SK-N-SH (cell line): ENCODE measurements around the gene CXCL10. TPM values are rescaled to one million over a fixed set of nuclear protein-coding genes. Genes with fewer than 3 reads are reported as not detected.

Experiments
- CTCF ChIA-PET: fragments of 300-600, 350-600 bp; formaldehyde crosslinking; extraction: SDS; loops from one replicate; lab custom pipeline; 2021; lab: Yijun Ruan, JAX
- POLR2A ChIA-PET: fragments of 350-600 bp; sonication (Branson Sonifier 250); formaldehyde crosslinking; extraction: SDS; loops from one replicate; lab custom pipeline; 2020; ENCODE audit warnings: antibody characterized with exemption, inconsistent platforms; lab: Yijun Ruan, JAX
- DNase-seq: peaks from one replicate; pipeline ENCODE4 v3.0.0; 2012
- H2AFZ ChIP-seq: fragments of 200-600 bp; sonication (generic); 2 replicates; pipeline ENCODE4 v1.8.1; 2016; ENCODE audit warnings: antibody characterized with exemption, mild to moderate bottlenecking, low read depth
- H3F3A ChIP-seq: fragments of 200-600 bp; sonication (generic); replicated peaks from 2 replicates; pipeline ENCODE3; 2016; ENCODE audit warnings: antibody characterized with exemption, mild to moderate bottlenecking; ENCODE audit not compliant: insufficient read depth
- H3K27ac ChIP-seq, 2 experiments: fragments of 200-500 bp in 1 of 2; fragments of 200-600 bp in 1 of 2; sonication (Bioruptor generic) in 1 of 2; sonication (generic), shearing (Covaris generic) in 1 of 2; 2 replicates each; pipeline versions ENCODE4 v1.5.1 to v1.6.1; 2014 to 2016; ENCODE audit warnings: low read depth in 2 of 2, inconsistent platforms in 1 of 2, low read length in 1 of 2, mild to moderate bottlenecking in 1 of 2, mixed read lengths in 1 of 2
- H3K27me3 ChIP-seq: fragments of 200-600 bp; sonication (generic), shearing (Covaris generic); 2 replicates; pipeline ENCODE4 v1.6.1; 2016; ENCODE audit warnings: mixed run types; ENCODE audit not compliant: insufficient read depth
- H3K36me3 ChIP-seq, 2 experiments: fragments of 200-500 bp in 1 of 2; fragments of 200-600 bp in 1 of 2; sonication (Bioruptor generic) in 1 of 2; sonication (generic) in 1 of 2; replicated peaks in 1 of 2; 2 replicates each; pipeline versions ENCODE3 to v1.5.1; 2014 to 2016; ENCODE audit warnings: low read length in 1 of 2, mild to moderate bottlenecking in 1 of 2; ENCODE audit not compliant: insufficient read depth in 2 of 2, control insufficient read depth in 1 of 2
- H3K4me1 ChIP-seq, 2 experiments: fragments of 200-500 bp in 1 of 2; fragments of 200-600 bp in 1 of 2; sonication (Bioruptor generic) in 1 of 2; sonication (generic), shearing (Covaris generic) in 1 of 2; 2 replicates each; pipeline versions ENCODE4 v1.5.1 to v1.6.1; 2014 to 2016; ENCODE audit warnings: low read depth in 1 of 2, low read length in 1 of 2, mixed run types in 1 of 2; ENCODE audit not compliant: insufficient read depth in 2 of 2, control insufficient read depth in 1 of 2
- H3K4me2 ChIP-seq: fragments of 200-600 bp; sonication (generic), shearing (Covaris generic); 2 replicates; pipeline ENCODE4 v1.6.1; 2017; ENCODE audit warnings: mixed run types
- H3K4me3 ChIP-seq, 2 experiments: fragments of 200-500 bp in 1 of 2; fragments of 200-600 bp in 1 of 2; sonication (Bioruptor generic) in 1 of 2; sonication (generic), shearing (Covaris generic) in 1 of 2; 2 replicates each; pipeline versions ENCODE4 v1.5.1 to v1.8.1; 2014 to 2016; ENCODE audit warnings: low read depth in 2 of 2, inconsistent platforms in 1 of 2, low read length in 1 of 2, mild to moderate bottlenecking in 1 of 2, mixed read lengths in 1 of 2, moderate library complexity in 1 of 2
- H3K79me2 ChIP-seq: fragments of 200-600 bp; sonication (generic); 2 replicates; pipeline ENCODE4 v1.8.1; 2017; ENCODE audit warnings: mild to moderate bottlenecking; ENCODE audit not compliant: insufficient read depth
- H3K9ac ChIP-seq: fragments of 200-600 bp; sonication (generic); 2 replicates; pipeline ENCODE4 v1.6.1; 2017; ENCODE audit warnings: mixed run types
- H3K9me2 ChIP-seq: fragments of 200-600 bp; sonication (generic); 2 replicates; pipeline ENCODE4 v1.6.1; 2017; ENCODE audit warnings: mixed run types
- H3K9me3 ChIP-seq: fragments of 200-600 bp; sonication (generic); 2 replicates; pipeline ENCODE4 v1.6.1; 2017; ENCODE audit warnings: mixed run types, mild to moderate bottlenecking, moderate library complexity
- H4K20me1 ChIP-seq: fragments of 200-600 bp; sonication (generic); 2 replicates; pipeline ENCODE4 v1.6.1; 2017; ENCODE audit warnings: mild to moderate bottlenecking, mixed run types; ENCODE audit not compliant: insufficient read depth
- CHD2 ChIP-seq: fragments of 150-350 bp; IDR thresholded peaks from 2 replicates; pipeline ENCODE4 v1.6.1; 2018; ENCODE audit warnings: low read length; ENCODE audit not compliant: partially characterized antibody
- ELF1 ChIP-seq: IDR thresholded peaks from 2 replicates; pipeline ENCODE4 v1.4.0; 2012
- EP300 ChIP-seq, 2 experiments: IDR thresholded peaks; 2 replicates each; pipeline versions ENCODE4 v1.4.0 to v1.6.1; 2012; ENCODE audit warnings: borderline replicate concordance in 1 of 2, low read depth in 1 of 2, low read length in 1 of 2
- EZH2phosphoT487 ChIP-seq: fragments of 200-600 bp; sonication (generic); IDR thresholded peaks from 2 replicates; pipeline ENCODE4 v1.6.1; 2017; ENCODE audit warnings: low read depth, mixed run types, mild to moderate bottlenecking, antibody characterized with exemption, moderate library complexity, borderline replicate concordance
- FOSL2 ChIP-seq: IDR thresholded peaks from 2 replicates; pipeline ENCODE4 v1.4.0; 2012; ENCODE audit warnings: low read depth, mild to moderate bottlenecking, moderate library complexity, borderline replicate concordance
- GATA2 ChIP-seq: sonication (generic); formaldehyde crosslinking; IDR thresholded peaks from 2 replicates; pipeline ENCODE4 v1.5.0; 2020; ENCODE audit warnings: mild to moderate bottlenecking, missing genetic modification reagents
- JUND ChIP-seq: IDR thresholded peaks from 2 replicates; pipeline ENCODE4 v1.4.0; 2012
- MEF2A ChIP-seq: IDR thresholded peaks from 2 replicates; pipeline ENCODE4 v1.4.0; 2012; ENCODE audit warnings: low read depth, borderline replicate concordance
- NFIC ChIP-seq: IDR thresholded peaks from 2 replicates; pipeline ENCODE4 v1.4.0; 2012; ENCODE audit warnings: borderline replicate concordance
- PBX3 ChIP-seq: IDR thresholded peaks from 2 replicates; pipeline ENCODE4; 2012
- POLR2AphosphoS5 ChIP-seq: IDR thresholded peaks from 2 replicates; pipeline ENCODE4 v1.6.1; 2012; ENCODE audit warnings: low read depth, low read length
- RAD21 ChIP-seq: IDR thresholded peaks from 2 replicates; pipeline ENCODE4 v1.6.1; 2012; ENCODE audit warnings: mild to moderate bottlenecking, low read length
- SMC3 ChIP-seq: IDR thresholded peaks from 2 replicates; pipeline ENCODE4 v1.6.1; 2012; ENCODE audit warnings: low read depth, low read length, improper control_type of control experiment
- USF1 ChIP-seq: IDR thresholded peaks from 2 replicates; pipeline ENCODE4 v1.4.0; 2012; ENCODE audit warnings: low read depth, borderline replicate concordance
- ZBTB33 ChIP-seq: IDR thresholded peaks from 2 replicates; pipeline ENCODE4 v1.4.0; 2012; ENCODE audit warnings: low read depth, borderline replicate concordance
- WGBS: methylation state at CpG from one replicate; pipeline ENCODE4 v1.1.6; 2017; ENCODE audit warnings: low lambda C conversion rate; 5-methylcytosine and 5-hydroxymethylcytosine counted together
- polyA plus RNA-seq, 3 experiments: library from polyadenylated mRNA; depleted of rRNA; stranded (reverse); fragments of >200 nt; gene quantifications; 2 replicates each; pipeline ENCODE4 v1.2.3, GENCODE V29; 2012

The CXCL10 gene
- polyA plus RNA-seq, 1 of the 3 experiments (the other 2 are of a cell fraction), result not detected

GRCh38 chr4:75989846-75990528, 33.3 kb downstream of the CXCL10 start:
- CTCF ChIA-PET, result interaction anchor here (1.2 to 1.3 kb wide), 2 partner anchors 29 to 65 kb away, joined by 3 read pairs; no protein-coding TSS in a partner anchor
- H3K79me2 ChIP-seq, result peaks cover 64% of the 10 kb centered on the region

DNA sequence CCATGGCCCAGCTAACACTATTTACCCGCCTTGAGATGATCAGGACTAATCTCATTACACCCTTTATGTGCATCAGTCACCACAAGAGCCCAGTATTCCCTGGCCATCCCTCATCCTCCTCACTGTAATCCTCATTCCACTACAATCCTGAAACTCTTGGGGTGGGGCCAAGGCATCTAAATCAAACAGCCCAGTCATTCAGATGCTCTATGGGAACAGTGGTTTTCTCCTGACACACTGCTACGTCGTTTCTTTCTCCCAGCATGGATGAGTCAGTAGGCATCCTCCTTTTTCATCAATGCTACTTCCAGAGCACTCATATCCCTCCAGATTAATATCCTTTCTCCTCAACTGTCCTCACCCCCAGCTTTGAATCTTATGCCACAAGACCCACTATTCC, 38.2 kb downstream of the CXCL10 start:
- H3K4me3 ChIP-seq, result no peak overlapping the region
- H2AFZ ChIP-seq, result no peak overlapping the region
- ChIA-PET CTCF (interaction anchor here (3.2 kb wide), 1 partner anchor 11 kb away, joined by 12 read pairs; no protein-coding TSS in a partner anchor), POLR2A (no interaction called here)
- H3K36me3 ChIP-seq, result peaks cover 19 to 21% of the 10 kb centered on the region in 2 experiments
- TF ChIP-seq FOSL2 (peak; percentile 71), MEF2A (no peak), PBX3 (peak; percentile 63), EP300 (IDR thresholded peaks at IDR 0.05; ENCODE audit: borderline replicate concordance in 1 of 2, low read depth in 1 of 2, low read length in 1 of 2) (no peak), EZH2phosphoT487 (no peak), JUND (0 out of 2 replicates have a peak, but pooled peaks have one; percentile 16), NFIC (peak; percentile 25; the same call in 1 of the 2 replicates), SMC3 (no peak)
- TF ChIP-seq, all 33 proteins: peak for 4
- no peak overlapping the region for H3K4me2 ChIP-seq
- peaks cover 90% of the 10 kb centered on the region for H3K79me2 ChIP-seq
- H3K4me1 ChIP-seq, result peaks cover 2 to 11% of the 10 kb centered on the region in 2 experiments; a peak in 2 of 4 replicates
- no peaks in the 10 kb centered on the region for H3K27me3 ChIP-seq
- DNase-seq, result no peak
- H3K27ac ChIP-seq, result peak overlapping the region in 1 of 2 experiments; percentile 80; a peak in 2 of 4 replicates
- no peak overlapping the region for H3K9ac ChIP-seq
- H3F3A ChIP-seq, result peaks cover 5% of the 10 kb centered on the region
- 47% methylated on average over 3 of the region's 3 CpGs for WGBS
- H3K9me3 ChIP-seq, result no peaks in the 10 kb centered on the region
- H4K20me1 ChIP-seq, result peaks cover 50% of the 10 kb centered on the region
- no peaks in the 10 kb centered on the region for H3K9me2 ChIP-seq

More at GRCh38 chr4:75989846-75990528, 33.3 kb downstream of the CXCL10 start:
- WGBS, result 1% methylated on average over 20 of the region's 20 CpGs
- Histone ChIP-seq H3K9me3 (no peaks in the 10 kb centered on the region), H3K9ac (peak overlapping the region; percentile 81), H2AFZ (peak overlapping the region; percentile 99; the same call in 1 of the 2 replicates), H4K20me1 (peaks cover 30% of the 10 kb centered on the region), H3K27me3 (no peaks in the 10 kb centered on the region), H3K36me3 (no peaks in the 10 kb centered on the region), H3K4me1 (peaks cover 2 to 11% of the 10 kb centered on the region in 2 experiments; a peak in 2 of 4 replicates), H3F3A (peaks cover 5% of the 10 kb centered on the region), H3K4me2 (peak overlapping the region; percentile 80), H3K27ac (peak overlapping the region; percentile 63 to 72), H3K9me2 (no peaks in the 10 kb centered on the region), H3K4me3 (peak overlapping the region; percentile 80 to 82)
- no peak for TF ChIP-seq ZBTB33
- TF ChIP-seq FOSL2, result no peak
- no peak for TF ChIP-seq RAD21
- TF ChIP-seq CHD2, result no peak
- no peak for TF ChIP-seq POLR2AphosphoS5
- TF ChIP-seq NFIC, result no peak
- TF ChIP-seq GATA2 (CRISPR knock-in tag), result no peak
- no peak for TF ChIP-seq USF1
- TF ChIP-seq SMC3, result no peak
- no peak for TF ChIP-seq ELF1
- TF ChIP-seq EZH2phosphoT487, result no peak
- POLR2A ChIA-PET, result no interaction called here
- peak; percentile 22 for DNase-seq
